ENCODE measurements around the gene SLC48A1.

SLC48A1 gene

GRCh38 chr12:47798382-47798948 lies 25.4 kb downstream of the SLC48A1 start:
- H3F3A ChIP-seq (ENCODE audit: insufficient read depth, low read length) = no peaks in the 10 kb centered on the region
- H3K9me2 ChIP-seq (ENCODE audit: low read depth, low read length) = no peaks in the 10 kb centered on the region
- H3K4me2 ChIP-seq (ENCODE audit: low read length) = no peak overlapping the region
- H3K27ac ChIP-seq (ENCODE audit: low read depth, low read length, poor library complexity, severe bottlenecking) = peak overlapping the region; percentile 6
- H3K4me3 ChIP-seq (ENCODE audit: low read depth, low read length, poor library complexity, severe bottlenecking) = no peak overlapping the region
- H4K20me1 ChIP-seq (ENCODE audit: insufficient read depth, low read length) = no peaks in the 10 kb centered on the region
- no peaks in the 10 kb centered on the region for H3K9me3 ChIP-seq (ENCODE audit: low read length)
- peaks cover 36% of the 10 kb centered on the region for H3K4me1 ChIP-seq (ENCODE audit: insufficient read depth, low read length, severe bottlenecking)
- no peak overlapping the region for H2AFZ ChIP-seq (ENCODE audit: low read length)
- TF ChIP-seq EZH2 (IDR thresholded peaks at IDR 0.05; ENCODE audit: borderline replicate concordance, low read length) = no peak
- TF ChIP-seq, protein P1, sequence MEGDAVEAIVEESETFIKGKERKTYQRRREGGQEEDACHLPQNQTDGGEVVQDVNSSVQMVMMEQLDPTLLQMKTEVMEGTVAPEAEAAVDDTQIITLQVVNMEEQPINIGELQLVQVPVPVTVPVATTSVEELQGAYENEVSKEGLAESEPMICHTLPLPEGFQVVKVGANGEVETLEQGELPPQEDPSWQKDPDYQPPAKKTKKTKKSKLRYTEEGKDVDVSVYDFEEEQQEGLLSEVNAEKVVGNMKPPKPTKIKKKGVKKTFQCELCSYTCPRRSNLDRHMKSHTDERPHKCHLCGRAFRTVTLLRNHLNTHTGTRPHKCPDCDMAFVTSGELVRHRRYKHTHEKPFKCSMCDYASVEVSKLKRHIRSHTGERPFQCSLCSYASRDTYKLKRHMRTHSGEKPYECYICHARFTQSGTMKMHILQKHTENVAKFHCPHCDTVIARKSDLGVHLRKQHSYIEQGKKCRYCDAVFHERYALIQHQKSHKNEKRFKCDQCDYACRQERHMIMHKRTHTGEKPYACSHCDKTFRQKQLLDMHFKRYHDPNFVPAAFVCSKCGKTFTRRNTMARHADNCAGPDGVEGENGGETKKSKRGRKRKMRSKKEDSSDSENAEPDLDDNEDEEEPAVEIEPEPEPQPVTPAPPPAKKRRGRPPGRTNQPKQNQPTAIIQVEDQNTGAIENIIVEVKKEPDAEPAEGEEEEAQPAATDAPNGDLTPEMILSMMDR (IDR thresholded peaks at IDR 0.05; ENCODE audit: low read length) = no peak
- no peaks in the 10 kb centered on the region for H3K79me2 ChIP-seq (ENCODE audit: insufficient read depth, low read length)
- H3K9ac ChIP-seq (ENCODE audit: low read length) = no peak overlapping the region
- H3K27me3 ChIP-seq (ENCODE audit: insufficient read depth, low read length) = no peaks in the 10 kb centered on the region
- H3K36me3 ChIP-seq (ENCODE audit: insufficient read depth, low read length) = peaks cover 56% of the 10 kb centered on the region

DNA sequence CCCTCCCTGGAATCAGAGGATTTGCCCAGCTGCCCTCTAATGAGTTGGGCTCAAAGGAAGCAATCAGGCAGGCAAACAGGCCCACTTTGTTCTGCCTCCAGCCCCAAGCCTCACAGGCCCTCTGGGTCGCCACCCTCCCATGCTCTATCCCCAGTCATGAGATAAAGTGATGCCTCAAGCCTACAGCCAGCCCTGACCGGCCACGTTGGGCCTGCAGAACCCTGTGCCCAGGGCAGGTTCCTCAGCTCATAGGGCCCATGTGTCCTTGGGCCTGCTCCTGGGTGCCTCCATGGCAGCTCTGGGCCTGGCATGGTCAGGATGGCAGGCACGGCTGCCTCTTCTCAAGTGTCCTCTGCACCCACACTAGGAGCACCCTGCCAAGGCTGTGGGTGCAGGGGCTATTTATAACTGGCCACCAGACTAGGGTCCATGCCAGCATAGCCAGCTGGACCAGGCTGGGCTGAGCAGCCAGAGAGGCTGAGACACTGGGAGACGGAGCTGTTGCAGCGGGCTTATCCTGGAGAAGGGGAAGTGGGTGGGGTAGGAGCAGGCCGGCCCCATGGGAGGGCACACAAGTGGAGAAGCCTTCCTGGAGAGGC lies 26.4 kb downstream of the SLC48A1 start:
- no peak overlapping the region for H3K4me2 ChIP-seq (ENCODE audit: low read length)
- H3K27ac ChIP-seq (ENCODE audit: low read depth, low read length, poor library complexity, severe bottlenecking) = peak overlapping the region; percentile 34
- H3K4me3 ChIP-seq (ENCODE audit: low read depth, low read length, poor library complexity, severe bottlenecking) = no peak overlapping the region
- no peaks in the 10 kb centered on the region for H3F3A ChIP-seq (ENCODE audit: insufficient read depth, low read length)
- H3K9me3 ChIP-seq (ENCODE audit: low read length) = no peaks in the 10 kb centered on the region
- no peak for TF ChIP-seq EZH2 (IDR thresholded peaks at IDR 0.05; ENCODE audit: borderline replicate concordance, low read length)
- TF ChIP-seq, protein P1 (IDR thresholded peaks at IDR 0.05; ENCODE audit: low read length) = no peak
- peaks cover 55% of the 10 kb centered on the region for H3K36me3 ChIP-seq (ENCODE audit: insufficient read depth, low read length)
- peaks cover 43% of the 10 kb centered on the region for H3K4me1 ChIP-seq (ENCODE audit: insufficient read depth, low read length, severe bottlenecking)
- no peak overlapping the region for H3K9ac ChIP-seq (ENCODE audit: low read length)
- H3K79me2 ChIP-seq (ENCODE audit: insufficient read depth, low read length) = no peaks in the 10 kb centered on the region
- H4K20me1 ChIP-seq (ENCODE audit: insufficient read depth, low read length) = no peaks in the 10 kb centered on the region
- H2AFZ ChIP-seq (ENCODE audit: low read length) = no peak overlapping the region
- H3K27me3 ChIP-seq (ENCODE audit: insufficient read depth, low read length) = no peaks in the 10 kb centered on the region
- H3K9me2 ChIP-seq (ENCODE audit: low read depth, low read length) = no peaks in the 10 kb centered on the region

- TF ChIP-seq, protein P1 (IDR thresholded peaks at IDR 0.05; ENCODE audit: low read length) = no peak
- no peak for TF ChIP-seq EZH2 (IDR thresholded peaks at IDR 0.05; ENCODE audit: borderline replicate concordance, low read length)
- Histone ChIP-seq H3K4me3 (ENCODE audit: low read depth, low read length, poor library complexity, severe bottlenecking) (no peak overlapping the region), H3K4me2 (ENCODE audit: low read length) (no peak overlapping the region), H3K27me3 (ENCODE audit: insufficient read depth, low read length) (no peaks in the 10 kb centered on the region), H3K9me3 (ENCODE audit: low read length) (no peaks in the 10 kb centered on the region), H2AFZ (ENCODE audit: low read length) (no peak overlapping the region), H3K9me2 (ENCODE audit: low read depth, low read length) (no peaks in the 10 kb centered on the region), H3F3A (ENCODE audit: insufficient read depth, low read length) (no peaks in the 10 kb centered on the region), H3K9ac (ENCODE audit: low read length) (no peak overlapping the region), H3K36me3 (ENCODE audit: insufficient read depth, low read length) (peaks cover 55% of the 10 kb centered on the region), H3K4me1 (ENCODE audit: insufficient read depth, low read length, severe bottlenecking) (peaks cover 54% of the 10 kb centered on the region), H3K79me2 (ENCODE audit: insufficient read depth, low read length) (0 out of 2 replicates have a peak, but pooled peaks cover 3% of the 10 kb centered on the region), H4K20me1 (ENCODE audit: insufficient read depth, low read length) (no peaks in the 10 kb centered on the region), H3K27ac (ENCODE audit: low read depth, low read length, poor library complexity, severe bottlenecking) (no peak overlapping the region)
Measured at GRCh38 chr12:47800582-47800981, 27.5 kb downstream of the SLC48A1 start.

Data from OCI-LY1 (cell line).